Renal cortex interstitium (tissue), 11 donors: ENCODE results near the gene ZNF223. TPM values are rescaled to one million over a fixed set of nuclear protein-coding genes. Genes with fewer than 3 reads are reported as not detected.

Experiments
- DNase-seq, 11 donors: peaks; one replicate each; pipeline ENCODE4 v3.0.0-alpha.2; 2013; ENCODE audit warnings: low read depth in 9 of 11, low spot score in 4 of 11; ENCODE audit errors: extremely low read depth in 1 of 11
- polyA plus RNA-seq, 3 donors: library from polyadenylated mRNA; unstranded; fragments of 120-200 nt; gene quantifications; one replicate each; pipeline ENCODE4 v1.2.1, GENCODE V29; 2013; ENCODE audit not compliant: insufficient read length in 3 of 3

Gene ZNF223
- polyA plus RNA-seq, 3 donors, result 10.7 to 15.1 (median 12.4) TPM

GRCh38 chr19:44050740-44051649 is 841 bp upstream of the ZNF223 start:
- peak in 4 of 11 donors; percentile 7 to 35 (median 16) for DNase-seq

GRCh38 chr19:44055870-44056269 is 4.0 kb downstream of the ZNF223 start:
- DNase-seq, result no peak

- DNase-seq, result no peak
Observed at GRCh38 chr19:44059229-44059628, 7.4 kb downstream of the ZNF223 start.

- no peak for DNase-seq
Observed at GRCh38 chr19:44061038-44061437, 9.2 kb downstream of the ZNF223 start.

- DNase-seq, result no peak
Observed at GRCh38 chr19:44066305-44066704, 14.5 kb downstream of the ZNF223 start.

- no peak for DNase-seq
Observed at GRCh38 chr19:44069415-44069814, 17.6 kb downstream of the ZNF223 start.

- peak; percentile 80 to 94 (median 89) for DNase-seq
Observed at GRCh38 chr19:44071824-44072542, 20.1 kb downstream of the ZNF223 start, which contains the start of gene ZNF284. Gene ZNF284, plus strand, starts transcription at chr19:44072159. Its CDS starts 4,231 bp downstream, at chr19:44076390.

- no peak for DNase-seq
Observed at GRCh38 chr19:44072543-44073401, 20.9 kb downstream of the ZNF223 start.

- DNase-seq, result no peak
Observed at GRCh38 chr19:44076325-44076724, 24.5 kb downstream of the ZNF223 start.

GRCh38 chr19:44092108-44092507 is 40.3 kb downstream of the ZNF223 start:
- DNase-seq, result no peak

- DNase-seq, result peak; percentile 85 to 98 (median 92)
Observed at GRCh38 chr19:44093931-44094765, 42.3 kb downstream of the ZNF223 start, which contains the start of gene ZNF224. Gene ZNF224, plus strand, starts transcription at chr19:44094361. Its CDS starts 3,513 bp downstream, at chr19:44097874.

- DNase-seq, result no peak
Observed at GRCh38 chr19:44107751-44108150, 55.9 kb downstream of the ZNF223 start.

- DNase-seq, result no peak
Observed at GRCh38 chr19:44109458-44109857, 57.6 kb downstream of the ZNF223 start.

GRCh38 chr19:44111910-44112463 is 60.2 kb downstream of the ZNF223 start:
- DNase-seq, result peak in 5 of 11 donors; percentile 14 to 45 (median 28)

GRCh38 chr19:44112802-44113137 is 60.9 kb downstream of the ZNF223 start:
- no peak for DNase-seq

GRCh38 chr19:44113138-44113783 is 61.4 kb downstream of the ZNF223 start, which contains the start of gene ZNF225:
Gene ZNF225, plus strand, starts transcription at chr19:44113399. Its CDS starts 2,429 bp downstream, at chr19:44115828.
- DNase-seq, result peak; percentile 97 to 100 (median 99)

- peak in 2 of 11 donors; percentile 3 to 8 for DNase-seq
Observed at GRCh38 chr19:44113784-44114390, 62.1 kb downstream of the ZNF223 start.
